Adipose tissue (tissue), 3 donors: Measurements from ENCODE around the gene APOL5. TPM values are rescaled to one million over a fixed set of nuclear protein-coding genes. Genes with fewer than 3 reads are reported as not detected.

Experiments
- H3K27ac ChIP-seq: one replicate; pipeline ENCODE4 v1.5.1; 2013; ENCODE audit warnings: low read depth, low read length
- WGBS, 3 donors: extraction: QIAGEN DNeasy Blood & Tissue Kit; methylation state at CpG; one replicate each; pipeline ENCODE4 v1.1.7; 2013; 5-methylcytosine and 5-hydroxymethylcytosine counted together
- polyA plus RNA-seq, 3 donors: library from polyadenylated mRNA; stranded (reverse); fragments of 200-250 nt; gene quantifications; one replicate each; pipeline ENCODE4 v1.2.3, GENCODE V29; 2013
- donor health status: healthy with polysubstance abuse.
- donor health status: Bipolar disorder and iron deficiency.
- donor health status: healthy.

APOL5 gene
- polyA plus RNA-seq, 3 donors = 0.04 TPM; not detected in 2

- no peak overlapping the region for H3K27ac ChIP-seq
Observed at GRCh38 chr22:35769974-35770373, 52.3 kb downstream of the APOL5 start.

- H3K27ac ChIP-seq = no peak overlapping the region
- WGBS, 3 donors = 92 to 97% (median 92%) methylated on average over 2 of the region's 2 CpGs
Observed at GRCh38 chr22:35775339-35775738, 57.7 kb downstream of the APOL5 start.

GRCh38 chr22:35777335-35777975, 59.8 kb downstream of the APOL5 start:
- WGBS, 3 donors = 81 to 91% (median 82%) methylated on average over 4 of the region's 4 CpGs
- H3K27ac ChIP-seq = no peak overlapping the region

Other genes starting within 250 kb of the APOL5 start
- 1 to 10 TPM in 1 of 3 donors, under 1 TPM in 2; 0.26 to 1.1 (median 0.34) TPM for gene RASD2, start 177.0 kb upstream of the APOL5 start, polyA plus RNA-seq
- 10 to 100 TPM in 2 of 3 donors, 1 to 10 TPM in 1; 1.3 to 19.2 (median 16.2) TPM for gene MB, start 100.5 kb upstream of the APOL5 start, polyA plus RNA-seq
- 10 to 100 TPM in 2 of 3 donors, 1 to 10 TPM in 1; 3.6 to 35.1 (median 11.6) TPM for gene APOL6, start 69.4 kb upstream of the APOL5 start, polyA plus RNA-seq